Cortex of kidney (tissue), 1 donor: Measurements from ENCODE around the gene ADAMTSL3.
"Not testable (repeated sequence)": the region's sequence is repeated elsewhere in the genome, so short reads cannot be mapped to it uniquely, and the experiment has no call there.

ENCODE experiments used
- DNase-seq: peaks from one replicate; lab custom pipeline; 2025; lab: John Stamatoyannopoulos, UW

The ADAMTSL3 gene

GRCh38 chr15:84023636-84024035 is 369.7 kb downstream of the ADAMTSL3 start:
- DNase-seq, result no peak

GRCh38 chr15:84033793-84034553 is 380.1 kb downstream of the ADAMTSL3 start:
- DNase-seq, result no peak

DNA sequence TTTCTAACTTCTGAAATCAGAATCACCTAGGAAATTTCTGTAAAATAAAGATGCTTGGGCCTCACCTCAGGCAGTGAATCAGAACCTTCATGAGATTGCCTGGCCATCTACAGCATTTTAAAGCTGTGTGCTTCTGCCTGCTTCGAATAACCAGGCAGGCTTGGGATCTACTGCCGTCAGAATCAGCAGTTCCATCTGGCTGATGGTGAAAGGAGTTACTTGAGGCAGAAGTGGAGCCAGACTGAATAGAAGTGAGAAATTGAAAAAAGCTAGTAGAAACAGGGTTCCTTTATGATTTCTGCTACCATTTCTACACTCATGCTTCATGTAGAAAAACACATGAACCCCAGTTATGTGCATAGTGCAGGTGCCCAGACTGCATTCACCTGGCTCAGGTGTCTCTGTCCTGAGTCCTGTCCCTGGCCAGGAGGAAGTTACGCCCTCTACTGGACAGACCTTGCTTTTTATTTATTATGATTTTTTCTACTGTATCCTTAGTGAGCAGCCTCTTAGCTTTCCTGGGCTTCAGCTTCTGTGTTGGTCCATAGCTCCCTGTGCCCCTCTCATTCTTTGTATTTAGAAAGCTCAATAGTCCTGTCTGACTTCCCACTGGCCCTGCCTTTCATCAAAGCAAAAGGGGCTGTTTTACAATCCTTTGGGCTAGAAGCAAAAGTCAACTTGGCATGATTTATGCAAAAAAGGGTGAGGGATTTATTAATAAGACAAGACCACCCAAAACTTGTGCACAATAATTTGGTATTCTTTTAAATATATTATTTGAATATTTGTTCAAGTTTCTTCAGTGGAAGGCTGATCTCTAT is 380.9 kb downstream of the ADAMTSL3 start:
- no peak for DNase-seq

GRCh38 chr15:84035399-84035766 is 381.5 kb downstream of the ADAMTSL3 start:
- no peak for DNase-seq

DNA sequence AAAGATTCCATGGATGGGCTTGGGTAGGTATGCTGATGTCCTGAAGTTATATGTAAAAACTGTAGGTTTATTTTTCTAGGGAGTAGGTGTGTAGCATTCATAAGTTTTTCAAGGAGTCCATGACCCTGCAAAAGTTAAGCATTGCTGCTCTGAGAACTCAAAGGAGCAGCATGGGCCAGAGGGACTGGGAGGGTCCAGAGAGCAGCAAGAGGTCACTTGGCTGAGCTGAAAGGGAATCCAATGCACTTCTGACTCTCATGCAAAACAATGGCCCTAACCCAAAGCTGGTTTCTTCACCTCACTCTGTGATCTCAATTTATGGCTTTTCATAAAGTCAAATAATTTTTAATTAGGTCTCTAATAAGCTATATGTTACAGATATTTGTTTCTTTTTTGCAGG is 383.4 kb downstream of the ADAMTSL3 start:
- DNase-seq, result no peak

GRCh38 chr15:84042434-84043056 is 388.6 kb downstream of the ADAMTSL3 start:
- DNase-seq, result not testable (repeated sequence)

GRCh38 chr15:84046064-84046637 is 392.2 kb downstream of the ADAMTSL3 start:
- DNase-seq, result no peak

GRCh38 chr15:84049480-84049879 is 395.6 kb downstream of the ADAMTSL3 start:
- DNase-seq, result not testable (repeated sequence)

DNA sequence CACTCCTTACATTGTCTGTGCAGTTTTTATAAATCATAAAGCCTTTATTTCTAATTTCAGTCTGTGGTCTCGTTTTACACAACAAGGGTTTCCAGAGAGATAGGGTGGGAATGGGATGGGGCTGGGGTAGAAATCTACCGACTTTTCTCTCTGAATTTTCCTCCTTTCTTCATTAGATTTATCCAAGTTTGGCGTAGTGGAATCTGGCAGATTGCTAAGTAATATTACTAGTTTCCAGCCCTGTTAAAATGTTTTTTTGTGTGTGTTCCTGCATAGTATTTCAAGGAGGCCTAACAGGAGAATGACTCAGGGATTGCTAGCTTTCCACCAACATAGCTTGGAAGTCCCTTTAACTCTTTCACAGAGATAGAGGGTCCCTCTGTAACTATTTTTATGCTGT is 396.2 kb downstream of the ADAMTSL3 start:
- no peak for DNase-seq

DNA sequence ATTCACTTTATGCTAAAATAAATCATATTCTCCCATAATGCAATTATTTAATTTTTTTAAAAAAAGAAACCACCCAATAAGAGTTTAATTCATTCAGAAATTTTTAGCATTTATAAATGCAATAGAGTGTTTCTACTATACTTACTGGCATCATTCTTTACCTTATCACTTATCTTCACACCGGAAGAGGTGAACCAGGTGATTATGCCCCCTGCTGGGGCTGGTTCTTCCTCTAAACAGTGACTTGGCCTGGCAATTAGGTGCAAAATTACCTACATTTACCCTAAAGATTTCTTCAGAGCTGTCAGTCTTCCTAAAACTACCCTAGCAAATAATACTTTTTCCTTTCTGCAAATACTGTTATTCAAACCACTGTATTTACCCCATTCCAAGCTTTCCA is 397.2 kb downstream of the ADAMTSL3 start:
- not testable (repeated sequence) for DNase-seq

- not testable (repeated sequence) for DNase-seq
These were observed 400.6 kb downstream of the ADAMTSL3 start for GRCh38 chr15:84054544-84054943.

DNA sequence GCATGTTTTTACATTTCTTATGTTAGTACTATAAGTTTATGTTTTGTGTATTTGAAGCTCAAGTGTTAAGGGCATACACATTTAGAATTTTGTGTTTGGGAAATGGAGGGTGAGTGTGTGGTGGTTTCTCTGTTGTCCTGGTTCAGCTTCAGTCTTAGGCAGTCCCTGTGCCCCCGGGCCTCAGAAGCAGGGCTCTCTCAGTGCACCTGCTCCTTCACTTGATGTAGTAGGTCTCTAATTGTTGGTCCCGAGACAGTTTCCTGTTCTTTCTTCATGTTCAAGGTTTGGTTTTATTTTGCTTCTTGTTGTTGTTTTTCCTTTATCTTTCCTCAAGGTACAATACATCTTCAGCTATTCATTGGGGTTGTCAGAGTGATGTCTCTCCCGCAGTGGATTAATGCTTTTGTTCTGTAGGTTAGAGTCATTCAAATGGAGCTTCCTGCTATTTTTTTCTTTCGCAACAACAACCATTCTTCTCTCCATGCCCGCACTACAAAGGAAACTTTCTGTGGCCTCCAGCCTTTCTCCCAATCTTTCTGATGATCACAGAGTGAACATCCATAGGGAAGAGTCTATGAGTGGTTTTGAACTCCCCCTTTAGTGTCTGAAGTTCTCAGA is 403.9 kb downstream of the ADAMTSL3 start:
- no peak for DNase-seq

DNA sequence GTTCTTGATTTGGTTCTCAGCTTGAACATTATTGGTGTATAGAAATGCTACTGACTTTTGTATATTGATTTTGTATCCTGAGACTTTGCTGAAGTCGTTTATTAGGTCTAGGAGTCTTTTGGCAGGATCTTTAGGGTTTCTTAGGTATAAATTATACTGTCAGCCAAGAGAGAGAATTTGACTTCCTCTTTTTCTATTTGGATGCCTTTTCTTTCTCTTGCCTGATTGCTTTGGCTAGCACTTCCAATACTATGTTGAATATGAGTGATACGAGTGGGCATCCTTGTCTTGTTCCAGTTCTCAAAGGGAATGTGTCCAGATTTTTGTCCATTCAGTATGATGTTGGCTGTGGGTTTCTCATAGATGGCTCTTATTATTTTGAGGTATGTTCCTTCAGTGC is 409.8 kb downstream of the ADAMTSL3 start:
- not testable (repeated sequence) for DNase-seq

- DNase-seq, result not testable (repeated sequence)
These were observed 414.8 kb downstream of the ADAMTSL3 start for GRCh38 chr15:84068674-84069073.

DNA sequence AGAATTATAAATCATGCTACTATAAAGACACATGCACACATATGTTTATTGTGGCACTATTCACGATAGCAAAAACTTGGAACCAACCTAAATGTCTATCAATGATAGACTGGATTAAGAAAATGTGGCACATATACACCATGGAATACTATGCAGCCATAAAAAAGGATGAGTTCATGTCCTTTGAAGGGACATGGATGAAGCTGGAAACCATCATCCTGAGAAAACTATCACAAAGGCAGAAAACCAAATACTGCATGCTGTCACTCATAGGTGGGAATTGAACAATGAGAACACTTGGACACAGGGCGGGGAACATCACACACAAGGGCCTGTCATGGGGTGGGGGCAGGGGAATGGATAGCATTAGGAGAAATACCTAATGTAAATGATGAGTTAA is 424.1 kb downstream of the ADAMTSL3 start:
- DNase-seq, result not testable (repeated sequence)

- DNase-seq, result not testable (repeated sequence)
These were observed 425.5 kb downstream of the ADAMTSL3 start for GRCh38 chr15:84079325-84079884.

GRCh38 chr15:84079885-84080777 is 426.2 kb downstream of the ADAMTSL3 start:
- DNase-seq, result no peak

GRCh38 chr15:84080778-84081084 is 426.8 kb downstream of the ADAMTSL3 start:
- DNase-seq, result not testable (repeated sequence)

GRCh38 chr15:84081391-84082168 is 427.7 kb downstream of the ADAMTSL3 start:
- DNase-seq, result no peak

DNA sequence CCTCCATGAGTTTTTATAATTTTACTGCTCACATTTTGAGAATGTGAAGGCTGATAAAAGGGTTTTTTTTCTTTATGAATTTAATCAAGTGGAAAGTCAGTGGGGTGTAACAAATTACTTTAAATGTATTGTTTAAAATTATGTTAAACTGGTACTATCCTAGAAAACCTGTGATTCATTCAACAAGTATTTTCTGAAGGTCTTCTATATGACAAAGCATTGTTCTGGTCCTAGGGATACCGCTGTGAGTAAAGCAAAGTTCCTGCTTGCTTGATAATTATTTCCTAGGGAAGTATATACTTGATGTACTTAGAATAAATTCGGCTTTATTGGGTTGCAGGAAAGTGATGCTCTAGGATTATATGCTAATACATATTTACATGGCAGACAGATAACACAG is 428.8 kb downstream of the ADAMTSL3 start:
- DNase-seq, result no peak
